HCT116 (cell line): ENCODE measurements around the gene INPP5E. TPM values are rescaled to one million over a fixed set of nuclear protein-coding genes. Genes with fewer than 3 reads are reported as not detected.

Source experiments
- ATAC-seq: fragments of 200-7000 bp; cut with Tn5 transposase; 2 replicates; pipeline ENCODE4 v1.9.1; 2020; ENCODE audit warnings: mild to moderate bottlenecking, moderate library complexity
- BruUV-seq: library from RNA; stranded (reverse); fragments of 400-500 nt; replicated peaks from 2 replicates; lab custom pipeline; 2021; lab: Mats Ljungman, UMichigan
- CTCF ChIA-PET: fragments of 300-600 bp; sonication (Branson Sonifier 250); formaldehyde crosslinking; loops from one replicate; lab custom pipeline; 2021; ENCODE audit warnings: antibody characterized with exemption; lab: Charles Lee
- POLR2A ChIA-PET: fragments of 300-600, 350-600 bp; sonication (Branson Sonifier 250); formaldehyde crosslinking; loops from one replicate; lab custom pipeline; 2021; ENCODE audit warnings: antibody characterized with exemption; lab: Charles Lee
- RAD21 ChIA-PET, 2 experiments: fragments of 300-600 bp; sonication (Branson Sonifier 250); formaldehyde crosslinking; loops; one replicate each; lab custom pipeline; 2023; ENCODE audit warnings: low total read pairs in 2 of 2; ENCODE audit not compliant: uncharacterized antibody in 2 of 2, unreplicated experiment in 2 of 2, low non-redundant PET in 1 of 2; lab: Charles Lee
- DNase-seq: peaks from one replicate; pipeline ENCODE4 v3.0.0-alpha.2; 2010; ENCODE audit warnings: low read depth, low spot score
- H2AFZ ChIP-seq: fragments of 200-600 bp; shearing (Covaris generic), sonication (generic); 2 replicates; pipeline ENCODE4 v1.6.1; 2017; ENCODE audit warnings: low read depth, mixed run types, mixed read lengths, antibody characterized with exemption, low read length; ENCODE audit not compliant: poor library complexity, severe bottlenecking
- H3K27ac ChIP-seq: 2 replicates; pipeline ENCODE4 v1.5.1; 2012; ENCODE audit warnings: low read depth, low read length
- H3K27me3 ChIP-seq: fragments of 200-600 bp; sonication (generic); 2 replicates; pipeline ENCODE4 v1.6.1; 2016; ENCODE audit warnings: mixed run types, low read length, mixed read lengths; ENCODE audit not compliant: insufficient read depth
- H3K36me3 ChIP-seq, 2 experiments: fragments of 200-500 bp in 1 of 2; fragments of 200-600 bp in 1 of 2; sonication (Bioruptor generic) in 1 of 2; sonication (generic) in 1 of 2; 2 replicates each; pipeline versions ENCODE4 v1.5.1 to v1.6.1; 2014 to 2016; ENCODE audit warnings: low read length in 2 of 2, inconsistent platforms in 1 of 2, mixed read lengths in 1 of 2, mixed run types in 1 of 2; ENCODE audit not compliant: insufficient read depth in 2 of 2, control insufficient read depth in 1 of 2
- H3K4me1 ChIP-seq, 2 experiments: fragments of 200-600 bp in 1 of 2; sonication (generic) in 1 of 2; 2 replicates each; pipeline versions ENCODE4 v1.5.1 to v1.6.1; 2012 to 2017; ENCODE audit warnings: low read length in 2 of 2, inconsistent platforms in 1 of 2, mild to moderate bottlenecking in 1 of 2, mixed read lengths in 1 of 2, mixed run types in 1 of 2, moderate library complexity in 1 of 2; ENCODE audit not compliant: insufficient read depth in 2 of 2, control insufficient read depth in 1 of 2
- H3K4me2 ChIP-seq: fragments of 200-600 bp; sonication (generic); 2 replicates; pipeline ENCODE4 v1.6.1; 2017; ENCODE audit warnings: mixed run types, low read length, mixed read lengths
- H3K4me3 ChIP-seq, 2 experiments: fragments of 200-600 bp in 1 of 2; sonication (generic) in 1 of 2; replicated peaks in 1 of 2; 2 replicates each; pipeline ENCODE4 v1.5.1; 2011 to 2016; ENCODE audit warnings: low read length in 2 of 2, control low read depth in 1 of 2, low read depth in 1 of 2, mild to moderate bottlenecking in 1 of 2, mixed read lengths in 1 of 2, mixed run types in 1 of 2
- H3K79me2 ChIP-seq: fragments of 200-600 bp; sonication (generic); 2 replicates; pipeline ENCODE4 v1.6.1; 2017; ENCODE audit warnings: mild to moderate bottlenecking, mixed run types, low read length, moderate library complexity, mixed read lengths; ENCODE audit not compliant: insufficient read depth
- H3K9ac ChIP-seq: fragments of 200-600 bp; sonication (generic); 2 replicates; pipeline ENCODE4 v1.6.1; 2016; ENCODE audit warnings: low read length, mixed read lengths
- H3K9me2 ChIP-seq: fragments of 200-600 bp; sonication (generic), shearing (Covaris generic); 2 replicates; pipeline ENCODE4 v1.6.1; 2017; ENCODE audit warnings: mixed run types, mild to moderate bottlenecking, moderate library complexity; ENCODE audit not compliant: insufficient read depth
- H3K9me3 ChIP-seq, 2 experiments: fragments of 200-500 bp in 1 of 2; fragments of 200-600 bp in 1 of 2; sonication (Bioruptor generic) in 1 of 2; sonication (generic) in 1 of 2; 2 replicates each; pipeline ENCODE4 v1.6.1; 2014 to 2017; ENCODE audit warnings: low read length in 2 of 2, mixed read lengths in 2 of 2, inconsistent platforms in 1 of 2, low read depth in 1 of 2, mild to moderate bottlenecking in 1 of 2, mixed run types in 1 of 2, moderate library complexity in 1 of 2; ENCODE audit not compliant: control insufficient read depth in 1 of 2, insufficient read depth in 1 of 2
- H4K20me1 ChIP-seq: fragments of 200-600 bp; sonication (generic), shearing (Covaris generic); 2 replicates; pipeline ENCODE4 v1.6.1; 2017; ENCODE audit warnings: mixed run types, mild to moderate bottlenecking, moderate library complexity; ENCODE audit not compliant: insufficient read depth
- CEBPB ChIP-seq: IDR thresholded peaks from 2 replicates; pipeline ENCODE4 v1.6.1; 2012; ENCODE audit warnings: low read depth
- CTCF ChIP-seq, 3 experiments: fragments of 200-600 bp in 1 of 3; sonication (generic) in 1 of 3; IDR thresholded peaks in 2 of 3; conservative IDR thresholded peaks in 1 of 3; 2 replicates each; pipeline ENCODE4 v1.5.1; 2012 to 2017; ENCODE audit warnings: low read depth in 2 of 3, low read length in 2 of 3, antibody characterized with exemption in 1 of 3, borderline replicate concordance in 1 of 3, control low read depth in 1 of 3, mild to moderate bottlenecking in 1 of 3, mixed read lengths in 1 of 3, mixed run types in 1 of 3, moderate library complexity in 1 of 3; ENCODE audit not compliant: insufficient read depth in 1 of 3
- EGR1 ChIP-seq: IDR thresholded peaks from 2 replicates; pipeline ENCODE4 v1.6.1; 2012; ENCODE audit warnings: low read depth
- FOSL1 ChIP-seq: IDR thresholded peaks from 2 replicates; pipeline ENCODE4 v1.6.1; 2012; ENCODE audit warnings: low read depth
- JUND ChIP-seq: IDR thresholded peaks from 2 replicates; pipeline ENCODE4 v1.6.1; 2012
- POLR2A ChIP-seq: IDR thresholded peaks from 2 replicates; pipeline ENCODE4 v1.7.0; 2011; ENCODE audit warnings: borderline replicate concordance; ENCODE audit not compliant: insufficient read depth, insufficient read length; ENCODE audit errors: extremely low read depth
- POLR2AphosphoS5 ChIP-seq: IDR thresholded peaks from 2 replicates; pipeline ENCODE4 v1.6.1; 2011; ENCODE audit warnings: mild to moderate bottlenecking, low read depth, low read length, moderate library complexity
- SIN3A ChIP-seq: IDR thresholded peaks from 2 replicates; pipeline ENCODE4 v1.6.1; 2012; ENCODE audit warnings: low read depth
- SRF ChIP-seq: IDR thresholded peaks from 2 replicates; pipeline ENCODE4 v1.6.1; 2012; ENCODE audit warnings: low read depth
- ZBTB33 ChIP-seq: IDR thresholded peaks from 2 replicates; pipeline ENCODE4 v1.6.1; 2011; ENCODE audit warnings: mild to moderate bottlenecking, low read length, moderate library complexity; ENCODE audit not compliant: insufficient replicate concordance; ENCODE audit errors: extremely low read depth
- ZFX ChIP-seq: fragments of 450-650 bp; IDR thresholded peaks from 2 replicates; pipeline ENCODE4 v1.6.1; 2017
- intact Hi-C: fragments of 100-400 bp; cut with micrococcal nuclease; formaldehyde crosslinking; loops from 2 replicates; pipeline ENCODE4 v1.10.0; 2022
- total RNA-seq: library from RNA; stranded (reverse); gene quantifications from one replicate; pipeline ENCODE4 v1.2.1, GENCODE V29; 2021; ENCODE audit not compliant: unreplicated experiment
- TF ChIP-seq, protein P1 (sequence below): IDR thresholded peaks from 2 replicates; pipeline ENCODE4 v1.6.1; 2012; ENCODE audit warnings: low read depth
- TF ChIP-seq, protein P2 (sequence below): IDR thresholded peaks from 2 replicates; pipeline ENCODE4 v1.6.1; 2012

The INPP5E gene
- total RNA-seq, 1 experiment from 2014 or later: 23.8 TPM

GRCh38 chr9:136416427-136416826 is 23.2 kb downstream of the INPP5E start:
- BruUV-seq: no TSS peak

More at GRCh38 chr9:136416427-136416826, 23.2 kb downstream of the INPP5E start:
- H3K27ac ChIP-seq: no peak overlapping the region
- no peaks in the 10 kb centered on the region for H3K9me3 ChIP-seq
- ATAC-seq: no peak
- no peaks in the 10 kb centered on the region for H3K9me2 ChIP-seq
- RAD21 ChIA-PET: no interaction called here
- peaks cover 55 to 78% of the 10 kb centered on the region in 2 experiments for H3K36me3 ChIP-seq
- TF ChIP-seq EGR1 (no peak), ZBTB33 (no peak), ZFX (no peak), SIN3A (no peak), CEBPB (no peak), POLR2AphosphoS5 (no peak), SRF (no peak), JUND (no peak), CTCF (IDR thresholded peaks at IDR 0.05 in 2 of 3, conservative IDR thresholded peaks at IDR 0.05 in 1 of 3; ENCODE audit: borderline replicate concordance in 1 of 3, insufficient read depth in 1 of 3, low read depth in 2 of 3, low read length in 2 of 3) (no peak), POLR2A (no peak), FOSL1 (no peak)
- TF ChIP-seq, protein P1, sequence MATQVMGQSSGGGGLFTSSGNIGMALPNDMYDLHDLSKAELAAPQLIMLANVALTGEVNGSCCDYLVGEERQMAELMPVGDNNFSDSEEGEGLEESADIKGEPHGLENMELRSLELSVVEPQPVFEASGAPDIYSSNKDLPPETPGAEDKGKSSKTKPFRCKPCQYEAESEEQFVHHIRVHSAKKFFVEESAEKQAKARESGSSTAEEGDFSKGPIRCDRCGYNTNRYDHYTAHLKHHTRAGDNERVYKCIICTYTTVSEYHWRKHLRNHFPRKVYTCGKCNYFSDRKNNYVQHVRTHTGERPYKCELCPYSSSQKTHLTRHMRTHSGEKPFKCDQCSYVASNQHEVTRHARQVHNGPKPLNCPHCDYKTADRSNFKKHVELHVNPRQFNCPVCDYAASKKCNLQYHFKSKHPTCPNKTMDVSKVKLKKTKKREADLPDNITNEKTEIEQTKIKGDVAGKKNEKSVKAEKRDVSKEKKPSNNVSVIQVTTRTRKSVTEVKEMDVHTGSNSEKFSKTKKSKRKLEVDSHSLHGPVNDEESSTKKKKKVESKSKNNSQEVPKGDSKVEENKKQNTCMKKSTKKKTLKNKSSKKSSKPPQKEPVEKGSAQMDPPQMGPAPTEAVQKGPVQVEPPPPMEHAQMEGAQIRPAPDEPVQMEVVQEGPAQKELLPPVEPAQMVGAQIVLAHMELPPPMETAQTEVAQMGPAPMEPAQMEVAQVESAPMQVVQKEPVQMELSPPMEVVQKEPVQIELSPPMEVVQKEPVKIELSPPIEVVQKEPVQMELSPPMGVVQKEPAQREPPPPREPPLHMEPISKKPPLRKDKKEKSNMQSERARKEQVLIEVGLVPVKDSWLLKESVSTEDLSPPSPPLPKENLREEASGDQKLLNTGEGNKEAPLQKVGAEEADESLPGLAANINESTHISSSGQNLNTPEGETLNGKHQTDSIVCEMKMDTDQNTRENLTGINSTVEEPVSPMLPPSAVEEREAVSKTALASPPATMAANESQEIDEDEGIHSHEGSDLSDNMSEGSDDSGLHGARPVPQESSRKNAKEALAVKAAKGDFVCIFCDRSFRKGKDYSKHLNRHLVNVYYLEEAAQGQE: no peak
- TF ChIP-seq, protein P2, sequence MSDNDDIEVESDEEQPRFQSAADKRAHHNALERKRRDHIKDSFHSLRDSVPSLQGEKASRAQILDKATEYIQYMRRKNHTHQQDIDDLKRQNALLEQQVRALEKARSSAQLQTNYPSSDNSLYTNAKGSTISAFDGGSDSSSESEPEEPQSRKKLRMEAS: no peak
- H3K4me2 ChIP-seq: no peak overlapping the region
- no peak overlapping the region for H3K9ac ChIP-seq
- DNase-seq: no peak
- CTCF ChIA-PET: no interaction called here
- H3K4me3 ChIP-seq: no peak overlapping the region
- H3K27me3 ChIP-seq: no peaks in the 10 kb centered on the region
- peaks cover 55% of the 10 kb centered on the region for H3K79me2 ChIP-seq
- H2AFZ ChIP-seq: no peak overlapping the region
- intact Hi-C loops: no loop called here
- POLR2A ChIA-PET: no interaction called here
- peaks cover 7 to 8% of the 10 kb centered on the region in 2 experiments for H3K4me1 ChIP-seq
- no peaks in the 10 kb centered on the region for H4K20me1 ChIP-seq
